DND-41 (cell line): ENCODE results near the gene BDNF.
"Not testable (repeated sequence)": the region's sequence is repeated elsewhere in the genome, so short reads cannot be mapped to it uniquely, and the experiment has no call there.

Source experiments
- EZH2 ChIP-seq: IDR thresholded peaks from 3 replicates; pipeline ENCODE4 v1.6.1; 2012; ENCODE audit warnings: borderline replicate concordance, low read depth, mild to moderate bottlenecking, moderate library complexity, low read length, inconsistent platforms; ENCODE audit not compliant: severe bottlenecking
- TF ChIP-seq, protein P1 (sequence below): IDR thresholded peaks from 2 replicates; pipeline ENCODE4 v1.5.1; 2012; ENCODE audit warnings: borderline replicate concordance, low read length, moderate library complexity, mild to moderate bottlenecking; ENCODE audit not compliant: poor library complexity, severe bottlenecking; ENCODE audit errors: extremely low read depth

DNA sequence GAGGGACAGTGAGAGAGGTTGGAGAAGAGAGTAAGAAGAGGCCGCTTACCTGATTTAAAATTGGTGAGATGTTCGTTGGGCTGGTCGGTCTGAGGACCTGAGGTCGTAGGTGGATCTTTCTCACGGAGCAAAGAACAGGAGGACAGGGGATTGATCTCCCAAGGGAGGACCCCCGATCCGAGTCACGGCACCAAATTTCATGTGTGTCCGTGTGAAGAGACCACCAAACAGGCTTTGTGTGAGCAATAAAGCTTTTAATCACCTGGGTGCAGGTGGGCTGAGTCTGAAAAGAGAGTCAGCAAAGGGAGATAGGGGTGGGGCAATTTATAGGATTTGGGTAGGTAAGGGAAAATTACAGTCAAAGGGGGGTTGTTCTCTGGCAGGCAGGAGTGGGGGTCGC, 66.0 kb downstream of the BDNF start:
- TF ChIP-seq, protein P1, sequence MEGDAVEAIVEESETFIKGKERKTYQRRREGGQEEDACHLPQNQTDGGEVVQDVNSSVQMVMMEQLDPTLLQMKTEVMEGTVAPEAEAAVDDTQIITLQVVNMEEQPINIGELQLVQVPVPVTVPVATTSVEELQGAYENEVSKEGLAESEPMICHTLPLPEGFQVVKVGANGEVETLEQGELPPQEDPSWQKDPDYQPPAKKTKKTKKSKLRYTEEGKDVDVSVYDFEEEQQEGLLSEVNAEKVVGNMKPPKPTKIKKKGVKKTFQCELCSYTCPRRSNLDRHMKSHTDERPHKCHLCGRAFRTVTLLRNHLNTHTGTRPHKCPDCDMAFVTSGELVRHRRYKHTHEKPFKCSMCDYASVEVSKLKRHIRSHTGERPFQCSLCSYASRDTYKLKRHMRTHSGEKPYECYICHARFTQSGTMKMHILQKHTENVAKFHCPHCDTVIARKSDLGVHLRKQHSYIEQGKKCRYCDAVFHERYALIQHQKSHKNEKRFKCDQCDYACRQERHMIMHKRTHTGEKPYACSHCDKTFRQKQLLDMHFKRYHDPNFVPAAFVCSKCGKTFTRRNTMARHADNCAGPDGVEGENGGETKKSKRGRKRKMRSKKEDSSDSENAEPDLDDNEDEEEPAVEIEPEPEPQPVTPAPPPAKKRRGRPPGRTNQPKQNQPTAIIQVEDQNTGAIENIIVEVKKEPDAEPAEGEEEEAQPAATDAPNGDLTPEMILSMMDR: not testable (repeated sequence)
- not testable (repeated sequence) for TF ChIP-seq EZH2
